HepG2 (cell line): ENCODE data around the gene NGFR. TPM values are rescaled to one million over a fixed set of nuclear protein-coding genes. Genes with fewer than 3 reads are reported as not detected.

Experiments
- ATAC-seq: fragments of 200-7000 bp; cut with Tn5 transposase; 3 replicates; pipeline ENCODE4 v1.9.1; 2020; ENCODE audit warnings: mild to moderate bottlenecking, moderate library complexity
- BruUV-seq: library from RNA; stranded (reverse); fragments of 400-500 nt; replicated peaks from 2 replicates; lab custom pipeline; 2021; lab: Mats Ljungman, UMichigan
- CTCF ChIA-PET: fragments of 300-600 bp; formaldehyde crosslinking; extraction: SDS; loops from one replicate; lab custom pipeline; 2021; ENCODE audit warnings: low total read pairs, inconsistent platforms, low intra/inter-chr PET ratio; lab: Yijun Ruan, JAX
- POLR2A ChIA-PET: fragments of 350-600 bp; sonication (Branson Sonifier 250); formaldehyde crosslinking; loops from one replicate; lab custom pipeline; 2020; ENCODE audit warnings: antibody characterized with exemption, inconsistent platforms; lab: Yijun Ruan, JAX
- DNase-seq: peaks from one replicate; pipeline ENCODE4 v3.0.0-alpha.2; 2015; ENCODE audit warnings: low spot score
- FAIRE-seq: peaks from 3 replicates; lab custom pipeline; 2011; peaks lifted over from hg19 to GRCh38; lab: Jason Lieb, UNC
- H2AFZ ChIP-seq: one replicate; pipeline ENCODE4 v1.6.1; 2011; ENCODE audit warnings: low read length, inconsistent platforms
- H3K27ac ChIP-seq: fragments of 300-600 bp; 3 replicates; pipeline ENCODE4 v1.8.0; 2011; ENCODE audit warnings: mixed run types, mild to moderate bottlenecking, mixed read lengths, low read length, inconsistent platforms; ENCODE audit not compliant: insufficient read depth; ENCODE audit errors: extremely low read length
- H3K27me3 ChIP-seq, 2 experiments: fragments of 200-600 bp in 1 of 2; 2 replicates in 1 of 2; 3 replicates in 1 of 2; pipeline versions ENCODE4 v1.6.0 to v1.8.0; 2011; ENCODE audit warnings: low read length in 2 of 2, mild to moderate bottlenecking in 2 of 2, moderate library complexity in 2 of 2, inconsistent platforms in 1 of 2; ENCODE audit not compliant: insufficient read depth in 2 of 2, control insufficient read depth in 1 of 2
- H3K36me3 ChIP-seq, 2 experiments: fragments of 200-600 bp in 1 of 2; replicated peaks in 1 of 2; 2 replicates in 1 of 2; 3 replicates in 1 of 2; pipeline versions ENCODE4 v1.5.1 to v1.8.0; 2011; ENCODE audit warnings: low read length in 2 of 2, inconsistent platforms in 1 of 2; ENCODE audit not compliant: insufficient read depth in 2 of 2, control insufficient read depth in 1 of 2
- H3K4me1 ChIP-seq: 2 replicates; pipeline ENCODE4 v1.5.1; 2012; ENCODE audit warnings: low read length, inconsistent platforms; ENCODE audit not compliant: insufficient read depth
- H3K4me2 ChIP-seq: 2 replicates; pipeline ENCODE4 v1.6.0; 2011; ENCODE audit warnings: low read depth, low read length, inconsistent platforms
- H3K4me3 ChIP-seq, 3 experiments: fragments of 200-600 bp in 1 of 3; sonication (generic), shearing (Covaris generic) in 1 of 3; replicated peaks in 1 of 3; 2 replicates each; pipeline ENCODE4 v1.5.1; 2011 to 2016; ENCODE audit warnings: low read length in 3 of 3, inconsistent platforms in 2 of 3, low read depth in 2 of 3, mild to moderate bottlenecking in 2 of 3, control low read depth in 1 of 3, mixed read lengths in 1 of 3; ENCODE audit not compliant: insufficient read depth in 1 of 3
- H3K79me2 ChIP-seq: one replicate; pipeline ENCODE4 v1.6.1; 2011; ENCODE audit warnings: low read length, inconsistent platforms; ENCODE audit not compliant: insufficient read depth
- H3K9ac ChIP-seq: 2 replicates; pipeline ENCODE4 v1.6.0; 2011; ENCODE audit warnings: mild to moderate bottlenecking, low read depth, low read length, inconsistent platforms; ENCODE audit not compliant: insufficient read depth
- H3K9me3 ChIP-seq: 2 replicates; pipeline ENCODE4 v1.5.1; 2012; ENCODE audit warnings: mild to moderate bottlenecking, low read length
- H4K20me1 ChIP-seq: 2 replicates; pipeline ENCODE4 v1.6.0; 2011; ENCODE audit warnings: inconsistent platforms, mild to moderate bottlenecking, low read length, moderate library complexity; ENCODE audit not compliant: insufficient read depth
- EZH2 ChIP-seq: conservative IDR thresholded peaks from 2 replicates; pipeline ENCODE4 v1.6.1; 2012; ENCODE audit warnings: mild to moderate bottlenecking, low read depth, low read length, moderate library complexity
- NR2F1 ChIP-seq, 2 experiments: fragments of 450-650 bp in 1 of 2; formaldehyde crosslinking in 1 of 2; IDR thresholded peaks; 2 replicates each; pipeline versions ENCODE4 v1.5.0 to v1.6.1; 2016 to 2020; ENCODE audit warnings: mild to moderate bottlenecking in 1 of 2, missing compliant biosample characterization in 1 of 2, missing genetic modification reagents in 1 of 2, moderate library complexity in 1 of 2
- PBX2 ChIP-seq: IDR thresholded peaks from 2 replicates; pipeline ENCODE4 v1.6.1; 2016; ENCODE audit warnings: control low read depth
- SP2 ChIP-seq: sonication (generic); formaldehyde crosslinking; IDR thresholded peaks from 2 replicates; pipeline ENCODE4 v1.5.1; 2020; ENCODE audit warnings: mild to moderate bottlenecking, missing genetic modification reagents
- XRCC5 ChIP-seq: fragments of 200-400 bp; formaldehyde crosslinking; optimal IDR thresholded peaks from 2 replicates; pipeline ENCODE3; 2017; ENCODE audit warnings: mild to moderate bottlenecking, low read length
- ZFP82 ChIP-seq: sonication (generic); formaldehyde crosslinking; IDR thresholded peaks from 2 replicates; pipeline ENCODE4 v1.5.1; 2020; ENCODE audit warnings: mild to moderate bottlenecking, missing genetic modification reagents, borderline replicate concordance
- ZNF280B ChIP-seq: sonication (generic); formaldehyde crosslinking; IDR thresholded peaks from 2 replicates; pipeline ENCODE4 v1.5.0; 2020; ENCODE audit warnings: missing genetic modification reagents, mild to moderate bottlenecking, borderline replicate concordance
- ZNF326 ChIP-seq: sonication (generic); formaldehyde crosslinking; IDR thresholded peaks from 2 replicates; pipeline ENCODE4 v1.4.0; 2020; ENCODE audit warnings: missing genetic modification reagents, borderline replicate concordance
- ZNF34 ChIP-seq: sonication (generic); formaldehyde crosslinking; IDR thresholded peaks from 2 replicates; pipeline ENCODE4 v1.4.0; 2020; ENCODE audit warnings: mild to moderate bottlenecking, missing genetic modification reagents, borderline replicate concordance
- ZNF660 ChIP-seq: sonication (generic); formaldehyde crosslinking; IDR thresholded peaks from 2 replicates; pipeline ENCODE4 v1.5.1; 2020; ENCODE audit warnings: mild to moderate bottlenecking, low read depth, missing genetic modification reagents, borderline replicate concordance
- WGBS: methylation state at CpG from one replicate; pipeline ENCODE4 v1.1.6; 2017; ENCODE audit warnings: low lambda C conversion rate; 5-methylcytosine and 5-hydroxymethylcytosine counted together
- in situ Hi-C: cut with HindIII; loops from 2 replicates; pipeline ENCODE4 v1.10.0; 2017; ENCODE audit warnings: low pct_unique_long_range_greater_than_20kb; ENCODE audit not compliant: extremely low pct_ligation_motif_present
- intact Hi-C: fragments of 100-400 bp; cut with micrococcal nuclease; formaldehyde crosslinking; loops from one replicate; pipeline ENCODE4 v1.10.0; 2022; ENCODE audit not compliant: unreplicated experiment
- polyA plus RNA-seq, 8 experiments: library from polyadenylated mRNA; depleted of rRNA in 3 of 8; stranded (reverse) in 7 of 8; unstranded in 1 of 8; fragments of >200 nt; fragmentation: Illumina TruSeq in 4 of 8; extraction: Trizol in 4 of 8; gene quantifications; 2 replicates each; pipeline versions ENCODE4 v1.2.1 to v1.2.3, GENCODE V29; 2011 to 2016; ENCODE audit warnings: low read depth in 4 of 8, missing spikeins in 1 of 8, mixed read lengths in 1 of 8; ENCODE audit not compliant: insufficient read depth in 1 of 8
- total RNA-seq, 5 experiments: library from RNA; depleted of rRNA; stranded (reverse); fragments of >200 nt; fragmentation: Illumina TruSeq; extraction: Trizol; gene quantifications; 2 replicates each; pipeline ENCODE4 v1.2.3, GENCODE V29; 2016; ENCODE audit warnings: low read depth in 1 of 5

The NGFR gene
- total and polyA plus RNA-seq, 2 of the 13 experiments (the other 11 are each of a cell fraction or from before 2014, with no cell fraction given), result 1.1 to 1.8 TPM

GRCh38 chr17:49520386-49521087 is 25.4 kb downstream of the NGFR start:
- POLR2A ChIA-PET, result no interaction called here

GRCh38 chr17:49521088-49521450 is 26.0 kb downstream of the NGFR start:
- Histone ChIP-seq H4K20me1 (no peaks in the 10 kb centered on the region), H3K4me2 (no peak overlapping the region), H3K27ac (no peak overlapping the region), H3K4me3 (no peak overlapping the region), H3K79me2 (no peaks in the 10 kb centered on the region), H3K9ac (no peak overlapping the region), H2AFZ (no peak overlapping the region), H3K36me3 (no peaks in the 10 kb centered on the region), H3K9me3 (no peaks in the 10 kb centered on the region), H3K27me3 (peaks cover 0 to 45% of the 10 kb centered on the region in 2 experiments), H3K4me1 (peaks cover 2% of the 10 kb centered on the region)
- DNase-seq, result no peak
- no peak for FAIRE-seq
- in situ Hi-C loops, result no loop called here
- ChIA-PET CTCF (no interaction called here), POLR2A (no interaction called here)
- 29% methylated on average over 8 of the region's 8 CpGs for WGBS
- no TSS peak for BruUV-seq
- no peak for ATAC-seq
- TF ChIP-seq PBX2, result no peak
- TF ChIP-seq ZNF34 (CRISPR knock-in tag), result no peak
- no peak for TF ChIP-seq ZNF660
- no peak for TF ChIP-seq XRCC5
- TF ChIP-seq ZNF280B (CRISPR knock-in tag), result no peak
- TF ChIP-seq ZFP82 (CRISPR knock-in tag), result no peak
- no peak for TF ChIP-seq NR2F1 (CRISPR knock-in tag; IDR thresholded peaks at IDR 0.05)
- TF ChIP-seq ZNF326 (CRISPR knock-in tag), result no peak
- intact Hi-C loops, result no loop called here

More at GRCh38 chr17:49520386-49521087, 25.4 kb downstream of the NGFR start:
- 15% methylated on average over 8 of the region's 10 CpGs for WGBS
- no peaks in the 10 kb centered on the region for H3K9me3 ChIP-seq
- FAIRE-seq (no peak), DNase-seq (no peak), ATAC-seq (no peak)
- peaks cover 7% of the 10 kb centered on the region for H3K4me1 ChIP-seq
- no peak overlapping the region for H3K4me3 ChIP-seq
- TF ChIP-seq EZH2 (peak; percentile 54; the same call in 1 of the 2 replicates), SP2 (CRISPR knock-in tag) (no peak)
- H3K4me2 ChIP-seq, result no peak overlapping the region
- CTCF ChIA-PET, result no interaction called here
- in situ Hi-C loops, result no loop called here
- H3K79me2 ChIP-seq, result no peaks in the 10 kb centered on the region
- H2AFZ ChIP-seq, result no peak overlapping the region
- intact Hi-C loops, result no loop called here
- no peak overlapping the region for H3K9ac ChIP-seq
- no peak overlapping the region for H3K27ac ChIP-seq
- no peaks in the 10 kb centered on the region for H4K20me1 ChIP-seq
- peaks cover 0 to 39% of the 10 kb centered on the region in 2 experiments for H3K27me3 ChIP-seq
- H3K36me3 ChIP-seq, result no peaks in the 10 kb centered on the region
- BruUV-seq, result no TSS peak
